Thoracic aorta (tissue), 2 donors: ENCODE results near the gene ARL2. TPM values are rescaled to one million over a fixed set of nuclear protein-coding genes. Genes with fewer than 3 reads are reported as not detected.

ENCODE experiments used
- ATAC-seq: fragments of 150-250 bp; one replicate; pipeline ENCODE4 v1.8.0; 2017; ENCODE audit warnings: low read depth; ENCODE audit not compliant: insufficient number of reproducible peaks, low FRiP score
- DNase-seq: peaks from one replicate; pipeline ENCODE4 v3.0.0-alpha.2; 2020; ENCODE audit warnings: low spot score
- H3K27ac ChIP-seq, 2 donors: fragments of 200-600 bp; sonication (generic); 1 replicate in 1 of 2; 2 replicates in 1 of 2; pipeline ENCODE4 v1.5.1; 2016; ENCODE audit warnings: mild to moderate bottlenecking in 2 of 2, moderate library complexity in 2 of 2
- H3K27me3 ChIP-seq: fragments of 200-600 bp; sonication (generic); replicated peaks from 2 replicates; pipeline ENCODE4 v1.6.0; 2016; ENCODE audit warnings: mild to moderate bottlenecking; ENCODE audit not compliant: insufficient read depth
- H3K36me3 ChIP-seq: fragments of 200-600 bp; sonication (generic); one replicate; pipeline ENCODE4 v1.5.1; 2016
- H3K4me1 ChIP-seq, 2 donors: fragments of 200-600 bp; sonication (generic); 1 replicate in 1 of 2; 2 replicates in 1 of 2; pipeline versions ENCODE4 v1.5.1 to v1.6.0; 2016; ENCODE audit warnings: low read depth in 2 of 2, mild to moderate bottlenecking in 1 of 2; ENCODE audit not compliant: control insufficient read depth in 1 of 2
- H3K4me3 ChIP-seq: fragments of 200-600 bp; sonication (generic); 2 replicates; pipeline ENCODE4 v1.5.1; 2016; ENCODE audit warnings: mild to moderate bottlenecking
- H3K9me3 ChIP-seq: fragments of 200-600 bp; sonication (generic); 2 replicates; pipeline ENCODE4 v1.5.1; 2016
- total RNA-seq, 2 donors: library from RNA; depleted of rRNA; stranded (reverse); fragments of >200 nt; gene quantifications; one replicate each; pipeline versions ENCODE4 v1.1.0 to v1.2.3, GENCODE V29; 2016
- TF ChIP-seq, protein P1 (sequence below): fragments of 200-600 bp; sonication (generic); IDR thresholded peaks from one replicate; pipeline ENCODE4 v1.5.1; 2019; ENCODE audit warnings: antibody characterized with exemption

The ARL2 gene
- total RNA-seq, 2 donors from 2014 or later: 85.5 to 197 TPM

DNA sequence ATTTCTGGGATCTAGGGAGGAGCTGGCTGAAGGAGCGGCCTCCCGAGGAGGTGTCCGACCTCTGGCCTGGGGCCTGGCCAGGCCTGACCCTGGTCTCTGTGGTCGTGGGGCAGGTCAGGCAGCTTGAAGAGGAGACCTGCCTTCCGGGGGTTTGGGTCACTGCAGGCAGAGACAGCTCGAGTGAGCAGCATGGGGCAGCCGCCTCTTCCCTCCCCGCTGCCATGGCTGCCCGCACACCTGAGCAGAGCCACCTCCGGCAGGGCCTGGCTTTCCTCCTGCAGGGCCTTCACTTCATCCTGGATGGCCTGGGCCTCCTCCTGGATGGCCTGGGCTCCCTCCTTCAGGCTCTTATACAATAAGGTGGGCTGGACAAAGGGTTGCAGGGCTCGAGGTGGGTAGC, 52.4 kb downstream of the ARL2 start:
- TF ChIP-seq, protein P1, sequence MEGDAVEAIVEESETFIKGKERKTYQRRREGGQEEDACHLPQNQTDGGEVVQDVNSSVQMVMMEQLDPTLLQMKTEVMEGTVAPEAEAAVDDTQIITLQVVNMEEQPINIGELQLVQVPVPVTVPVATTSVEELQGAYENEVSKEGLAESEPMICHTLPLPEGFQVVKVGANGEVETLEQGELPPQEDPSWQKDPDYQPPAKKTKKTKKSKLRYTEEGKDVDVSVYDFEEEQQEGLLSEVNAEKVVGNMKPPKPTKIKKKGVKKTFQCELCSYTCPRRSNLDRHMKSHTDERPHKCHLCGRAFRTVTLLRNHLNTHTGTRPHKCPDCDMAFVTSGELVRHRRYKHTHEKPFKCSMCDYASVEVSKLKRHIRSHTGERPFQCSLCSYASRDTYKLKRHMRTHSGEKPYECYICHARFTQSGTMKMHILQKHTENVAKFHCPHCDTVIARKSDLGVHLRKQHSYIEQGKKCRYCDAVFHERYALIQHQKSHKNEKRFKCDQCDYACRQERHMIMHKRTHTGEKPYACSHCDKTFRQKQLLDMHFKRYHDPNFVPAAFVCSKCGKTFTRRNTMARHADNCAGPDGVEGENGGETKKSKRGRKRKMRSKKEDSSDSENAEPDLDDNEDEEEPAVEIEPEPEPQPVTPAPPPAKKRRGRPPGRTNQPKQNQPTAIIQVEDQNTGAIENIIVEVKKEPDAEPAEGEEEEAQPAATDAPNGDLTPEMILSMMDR: no peak
- H3K36me3 ChIP-seq: no peaks in the 10 kb centered on the region
- no peaks in the 10 kb centered on the region for H3K4me1 ChIP-seq
- no peaks in the 10 kb centered on the region for H3K27me3 ChIP-seq
- no peak overlapping the region for H3K4me3 ChIP-seq
- DNase-seq (no peak), ATAC-seq (no peak)
- H3K27ac ChIP-seq: no peak overlapping the region
- H3K9me3 ChIP-seq: no peaks in the 10 kb centered on the region

DNA sequence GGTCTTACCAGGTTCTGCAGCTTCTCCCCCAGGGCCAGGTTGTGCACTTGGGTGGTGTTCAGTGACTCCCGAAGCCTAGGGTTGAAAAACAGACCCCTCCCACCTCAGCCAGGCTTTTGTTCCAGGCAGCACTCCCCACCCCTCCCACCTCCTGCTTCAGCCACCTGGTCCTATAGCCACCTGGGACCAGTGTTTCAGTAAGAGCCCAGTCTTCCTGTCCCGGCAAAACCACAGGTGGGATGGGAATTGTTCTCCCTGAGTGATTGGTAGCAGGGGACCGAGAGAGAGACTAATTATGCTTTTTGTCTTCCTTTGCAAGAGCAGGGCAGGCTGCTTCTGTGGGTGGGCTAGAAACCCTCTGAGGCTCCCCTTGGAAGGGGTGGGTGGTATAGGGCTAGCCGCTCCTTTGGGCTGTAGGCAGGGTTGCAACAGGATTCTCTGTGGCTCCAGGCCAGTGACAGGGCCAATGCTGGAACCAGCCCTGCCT, 52.9 kb downstream of the ARL2 start:
- H3K9me3 ChIP-seq: no peaks in the 10 kb centered on the region
- DNase-seq (no peak), ATAC-seq (no peak)
- no peak overlapping the region for H3K27ac ChIP-seq
- H3K27me3 ChIP-seq: no peaks in the 10 kb centered on the region
- H3K4me3 ChIP-seq: no peak overlapping the region
- no peaks in the 10 kb centered on the region for H3K36me3 ChIP-seq
- no peaks in the 10 kb centered on the region for H3K4me1 ChIP-seq
- TF ChIP-seq, protein P1: no peak

DNA sequence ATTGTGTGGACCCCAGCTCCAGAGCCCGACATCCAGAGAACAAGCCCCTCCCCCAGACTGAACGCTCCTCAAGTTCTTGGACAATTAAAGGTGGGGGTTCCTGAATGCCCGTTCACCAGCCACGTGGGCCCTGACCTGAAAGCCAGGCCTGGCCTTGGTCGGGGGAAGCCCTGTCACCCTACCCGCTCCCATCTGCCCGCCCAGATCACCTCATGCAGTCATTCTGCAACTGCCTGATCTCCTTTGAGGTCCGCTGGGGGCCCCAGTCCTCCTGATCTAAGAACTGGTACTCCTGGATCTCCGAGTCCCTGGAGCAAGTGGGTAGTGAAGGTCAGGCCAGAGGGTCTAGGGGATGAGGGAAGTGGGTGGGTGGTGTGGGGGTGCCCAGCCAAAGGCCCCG, 53.5 kb downstream of the ARL2 start:
- no peaks in the 10 kb centered on the region for H3K27me3 ChIP-seq
- H3K9me3 ChIP-seq: no peaks in the 10 kb centered on the region
- no peak overlapping the region for H3K4me3 ChIP-seq
- TF ChIP-seq, protein P1: no peak
- ATAC-seq (no peak), DNase-seq (no peak)
- no peaks in the 10 kb centered on the region for H3K4me1 ChIP-seq
- no peak overlapping the region for H3K27ac ChIP-seq
- no peaks in the 10 kb centered on the region for H3K36me3 ChIP-seq

DNA sequence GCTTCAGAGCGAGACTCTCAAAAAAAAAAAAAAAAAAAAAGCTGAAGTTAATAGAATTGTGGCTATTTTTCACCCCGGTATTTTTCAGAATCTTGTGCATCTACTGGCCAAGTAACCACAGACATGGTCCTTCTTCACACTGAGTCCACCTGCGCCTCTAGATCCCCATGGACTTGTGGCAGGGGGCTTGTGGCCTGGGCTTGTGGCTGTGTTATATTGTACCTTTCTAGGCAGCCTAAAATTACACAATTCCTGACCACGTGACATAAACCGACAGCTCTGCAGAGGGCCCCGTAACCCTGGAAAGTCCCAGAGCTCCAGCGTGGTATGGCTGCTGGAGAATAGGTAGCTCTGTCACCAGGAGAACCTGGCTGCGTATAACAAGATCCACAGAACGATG, 55.3 kb downstream of the ARL2 start:
- ATAC-seq: no peak
- H3K4me1 ChIP-seq: no peaks in the 10 kb centered on the region
- no peaks in the 10 kb centered on the region for H3K27me3 ChIP-seq
- no peak for DNase-seq
- H3K9me3 ChIP-seq: no peaks in the 10 kb centered on the region
- H3K4me3 ChIP-seq: no peak overlapping the region
- TF ChIP-seq, protein P1: no peak
- no peak overlapping the region for H3K27ac ChIP-seq
- H3K36me3 ChIP-seq: no peaks in the 10 kb centered on the region

Other genes with a start within 250 kb of the ARL2 start
- 100 to 1,000 TPM; 250 to 512 TPM for gene SF1, start 235.6 kb upstream of the ARL2 start, total RNA-seq
- 10 to 100 TPM; 23.3 to 39.1 TPM for gene MAP4K2, start 210.9 kb upstream of the ARL2 start, total RNA-seq
- 10 to 100 TPM; 11.6 to 16.0 TPM for gene MEN1, start 203.6 kb upstream of the ARL2 start, total RNA-seq
- 1 to 10 TPM in 1 of 2 donors, under 1 TPM in 1; 0.68 to 1.2 TPM for gene CDC42BPG, start 169.5 kb upstream of the ARL2 start, total RNA-seq
- 100 to 1,000 TPM in 1 of 2 donors, 10 to 100 TPM in 1; 67.4 to 140 TPM for gene EHD1, start 135.5 kb upstream of the ARL2 start, total RNA-seq
- gene ATG2A, start 97.0 kb upstream of the ARL2 start, total RNA-seq: 10 to 100 TPM; 18.5 to 35.2 TPM
- gene PPP2R5B, start 89.5 kb upstream of the ARL2 start, total RNA-seq: 10 to 100 TPM; 21.0 to 38.2 TPM
- not detected for gene GPHA2, start 78.3 kb upstream of the ARL2 start, total RNA-seq
- gene MAJIN, start 42.1 kb upstream of the ARL2 start, total RNA-seq: not detected
- gene BATF2, start 17.2 kb upstream of the ARL2 start, total RNA-seq: 1 to 10 TPM in 1 of 2 donors, under 1 TPM in 1; 0.92 to 2.6 TPM
- 10 to 100 TPM; 20.7 to 22.7 TPM for gene SNX15, start 13.3 kb downstream of the ARL2 start, total RNA-seq
- 10 to 100 TPM in 1 of 2 donors, 1 to 10 TPM in 1; 4.7 to 18.0 TPM for gene SAC3D1, start 27.1 kb downstream of the ARL2 start, total RNA-seq
- 10 to 100 TPM; 25.8 to 47.1 TPM for gene NAALADL1, start 44.4 kb downstream of the ARL2 start, total RNA-seq
- 1 to 10 TPM in 1 of 2 donors, under 1 TPM in 1; 0.54 to 5.3 TPM for gene CDCA5, start 69.9 kb downstream of the ARL2 start, total RNA-seq
- gene ZFPL1, start 70.1 kb downstream of the ARL2 start, total RNA-seq: 10 to 100 TPM; 36.0 to 51.2 TPM
- gene VPS51, start 82.1 kb downstream of the ARL2 start, total RNA-seq: 100 to 1,000 TPM; 333 to 498 TPM
- gene TM7SF2, start 97.7 kb downstream of the ARL2 start, total RNA-seq: 10 to 100 TPM in 1 of 2 donors, 1 to 10 TPM in 1; 2.5 to 49.0 TPM
- gene ZNHIT2, start 103.5 kb downstream of the ARL2 start, total RNA-seq: 10 to 100 TPM; 10.0 to 13.8 TPM
- gene FAU, start 108.0 kb downstream of the ARL2 start, total RNA-seq: 100 to 1,000 TPM; 365 to 553 TPM
- 10 to 100 TPM; 44.6 to 61.1 TPM for gene MRPL49, start 108.2 kb downstream of the ARL2 start, total RNA-seq
- 10 to 100 TPM; 73.1 to 78.0 TPM for gene SYVN1, start 120.4 kb downstream of the ARL2 start, total RNA-seq
- not detected for gene SPDYC, start 156.1 kb downstream of the ARL2 start, total RNA-seq
- gene CAPN1, start 167.8 kb downstream of the ARL2 start, total RNA-seq: 100 to 1,000 TPM; 168 to 203 TPM
- gene POLA2, start 247.8 kb downstream of the ARL2 start, total RNA-seq: 10 to 100 TPM in 1 of 2 donors, 1 to 10 TPM in 1; 5.6 to 13.5 TPM